Measurements from ENCODE around the gene MED4. TPM values are rescaled to one million over a fixed set of nuclear protein-coding genes. Genes with fewer than 3 reads are reported as not detected.

Gene MED4
- total RNA-seq, 3 donors from 2014 or later (not counting 1 experiment from before 2014, with no cell fraction given): 58.2 to 59.3 (median 58.4) TPM

- Histone ChIP-seq H3K4me1 (ENCODE audit: control insufficient read depth, insufficient read depth, low read length) (no peaks in the 10 kb centered on the region), H3K27ac (ENCODE audit: low read length) (no peak overlapping the region), H3K4me3 (ENCODE audit: low read length) (no peak overlapping the region), H3K36me3 (ENCODE audit: control insufficient read depth, insufficient read depth, low read length) (no peaks in the 10 kb centered on the region), H3K27me3 (ENCODE audit: control insufficient read depth, insufficient read depth, low read length) (no peaks in the 10 kb centered on the region), H3K9me3 (ENCODE audit: control insufficient read depth, insufficient read depth, low read length) (no peaks in the 10 kb centered on the region)
- Mint-ChIP-seq H3K27ac (no peak overlapping the region), H3K27me3 (ENCODE audit: low read depth in 2 of 2) (peaks cover 11 to 13% of the 10 kb centered on the region in 2 donors), H3K4me3 (no peak overlapping the region), H3K9me3 (no peaks in the 10 kb centered on the region), H3K36me3 (no peaks in the 10 kb centered on the region), H3K4me1 (peaks cover 0 to 2% of the 10 kb centered on the region in 2 donors)
- DNase-seq (no peak), ATAC-seq (no peak)
- intact Hi-C loops (cut with micrococcal nuclease): loop anchor here (10.0 kb wide), 1 partner anchor 183 kb away; the partner anchor contains the start of gene RB1
- 98% methylated on average over 4 of the region's 4 CpGs for WGBS (ENCODE audit: insufficient coverage)
- TF ChIP-seq, protein P1, sequence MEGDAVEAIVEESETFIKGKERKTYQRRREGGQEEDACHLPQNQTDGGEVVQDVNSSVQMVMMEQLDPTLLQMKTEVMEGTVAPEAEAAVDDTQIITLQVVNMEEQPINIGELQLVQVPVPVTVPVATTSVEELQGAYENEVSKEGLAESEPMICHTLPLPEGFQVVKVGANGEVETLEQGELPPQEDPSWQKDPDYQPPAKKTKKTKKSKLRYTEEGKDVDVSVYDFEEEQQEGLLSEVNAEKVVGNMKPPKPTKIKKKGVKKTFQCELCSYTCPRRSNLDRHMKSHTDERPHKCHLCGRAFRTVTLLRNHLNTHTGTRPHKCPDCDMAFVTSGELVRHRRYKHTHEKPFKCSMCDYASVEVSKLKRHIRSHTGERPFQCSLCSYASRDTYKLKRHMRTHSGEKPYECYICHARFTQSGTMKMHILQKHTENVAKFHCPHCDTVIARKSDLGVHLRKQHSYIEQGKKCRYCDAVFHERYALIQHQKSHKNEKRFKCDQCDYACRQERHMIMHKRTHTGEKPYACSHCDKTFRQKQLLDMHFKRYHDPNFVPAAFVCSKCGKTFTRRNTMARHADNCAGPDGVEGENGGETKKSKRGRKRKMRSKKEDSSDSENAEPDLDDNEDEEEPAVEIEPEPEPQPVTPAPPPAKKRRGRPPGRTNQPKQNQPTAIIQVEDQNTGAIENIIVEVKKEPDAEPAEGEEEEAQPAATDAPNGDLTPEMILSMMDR (IDR thresholded peaks at IDR 0.05): no peak
Observed at GRCh38 chr13:48121733-48122132, 26.8 kb upstream of the MED4 start.

GRCh38 chr13:48120241-48120640 lies 25.3 kb upstream of the MED4 start:
- no peaks in the 10 kb centered on the region for H3K9me3 ChIP-seq (ENCODE audit: control insufficient read depth, insufficient read depth, low read length)
- Mint-ChIP-seq H3K27me3 (ENCODE audit: low read depth in 2 of 2) (peaks cover 17 to 19% of the 10 kb centered on the region in 2 donors), H3K27ac (no peak overlapping the region), H3K36me3 (no peaks in the 10 kb centered on the region), H3K4me3 (no peak overlapping the region), H3K4me1 (no peaks in the 10 kb centered on the region), H3K9me3 (no peaks in the 10 kb centered on the region)
- H3K27me3 ChIP-seq (ENCODE audit: control insufficient read depth, insufficient read depth, low read length): peaks cover 3% of the 10 kb centered on the region
- H3K27ac ChIP-seq (ENCODE audit: low read length): no peak overlapping the region
- intact Hi-C loops (cut with micrococcal nuclease): loop anchor here (10.0 kb wide), 1 partner anchor 185 kb away; the partner anchor contains the start of gene RB1
- 100% methylated on average over 1 of the region's 3 CpGs for WGBS (ENCODE audit: insufficient coverage)
- H3K36me3 ChIP-seq (ENCODE audit: control insufficient read depth, insufficient read depth, low read length): no peaks in the 10 kb centered on the region
- TF ChIP-seq, protein P1 (IDR thresholded peaks at IDR 0.05): no peak
- H3K4me1 ChIP-seq (ENCODE audit: control insufficient read depth, insufficient read depth, low read length): no peaks in the 10 kb centered on the region
- DNase-seq (no peak), ATAC-seq (no peak)
- H3K4me3 ChIP-seq (ENCODE audit: low read length): no peak overlapping the region

GRCh38 chr13:48118030-48118429 lies 23.1 kb upstream of the MED4 start:
- no peak for DNase-seq
- Mint-ChIP-seq H3K9me3 (no peaks in the 10 kb centered on the region), H3K27ac (no peak overlapping the region), H3K4me1 (no peaks in the 10 kb centered on the region), H3K36me3 (no peaks in the 10 kb centered on the region), H3K27me3 (ENCODE audit: low read depth in 2 of 2) (peaks cover 22 to 32% of the 10 kb centered on the region in 2 donors), H3K4me3 (no peak overlapping the region)
- intact Hi-C loops (cut with micrococcal nuclease): no loop called here
- Histone ChIP-seq H3K27ac (ENCODE audit: low read length) (no peak overlapping the region), H3K4me1 (ENCODE audit: control insufficient read depth, insufficient read depth, low read length) (no peaks in the 10 kb centered on the region), H3K36me3 (ENCODE audit: control insufficient read depth, insufficient read depth, low read length) (no peaks in the 10 kb centered on the region), H3K9me3 (ENCODE audit: control insufficient read depth, insufficient read depth, low read length) (no peaks in the 10 kb centered on the region), H3K4me3 (ENCODE audit: low read length) (no peak overlapping the region), H3K27me3 (ENCODE audit: control insufficient read depth, insufficient read depth, low read length) (peaks cover 3% of the 10 kb centered on the region)
- no peak for ATAC-seq
- WGBS (ENCODE audit: insufficient coverage): 94% methylated on average over 3 of the region's 5 CpGs
- TF ChIP-seq, protein P1 (IDR thresholded peaks at IDR 0.05): no peak

- DNase-seq (no peak), ATAC-seq (no peak)
- no peaks in the 10 kb centered on the region for H3K36me3 ChIP-seq (ENCODE audit: control insufficient read depth, insufficient read depth, low read length)
- TF ChIP-seq, protein P1 (IDR thresholded peaks at IDR 0.05): no peak
- Mint-ChIP-seq H3K27me3 (ENCODE audit: low read depth in 2 of 2) (peaks cover 28 to 36% of the 10 kb centered on the region in 2 donors), H3K4me1 (no peaks in the 10 kb centered on the region), H3K27ac (no peak overlapping the region), H3K9me3 (no peaks in the 10 kb centered on the region), H3K4me3 (no peak overlapping the region), H3K36me3 (no peaks in the 10 kb centered on the region)
- H3K27ac ChIP-seq (ENCODE audit: low read length): no peak overlapping the region
- H3K4me1 ChIP-seq (ENCODE audit: control insufficient read depth, insufficient read depth, low read length): no peaks in the 10 kb centered on the region
- no peaks in the 10 kb centered on the region for H3K9me3 ChIP-seq (ENCODE audit: control insufficient read depth, insufficient read depth, low read length)
- no peak overlapping the region for H3K4me3 ChIP-seq (ENCODE audit: low read length)
- no CpG with 5 or more reads among the region's 3 CpGs for WGBS (ENCODE audit: insufficient coverage)
- intact Hi-C loops (cut with micrococcal nuclease): no loop called here
- peaks cover 3% of the 10 kb centered on the region for H3K27me3 ChIP-seq (ENCODE audit: control insufficient read depth, insufficient read depth, low read length)
Observed at GRCh38 chr13:48116808-48117207, 21.9 kb upstream of the MED4 start.

Data from natural killer cell (primary cell).